ENCODE measurements around the gene FOXI1.

FOXI1 gene

GRCh38 chr5:170057311-170057710 is 48.4 kb upstream of the FOXI1 start:
- H3K27ac ChIP-seq (ENCODE audit: extremely low read depth, low read depth, low read length) = no peak overlapping the region
- TF ChIP-seq, protein P1, sequence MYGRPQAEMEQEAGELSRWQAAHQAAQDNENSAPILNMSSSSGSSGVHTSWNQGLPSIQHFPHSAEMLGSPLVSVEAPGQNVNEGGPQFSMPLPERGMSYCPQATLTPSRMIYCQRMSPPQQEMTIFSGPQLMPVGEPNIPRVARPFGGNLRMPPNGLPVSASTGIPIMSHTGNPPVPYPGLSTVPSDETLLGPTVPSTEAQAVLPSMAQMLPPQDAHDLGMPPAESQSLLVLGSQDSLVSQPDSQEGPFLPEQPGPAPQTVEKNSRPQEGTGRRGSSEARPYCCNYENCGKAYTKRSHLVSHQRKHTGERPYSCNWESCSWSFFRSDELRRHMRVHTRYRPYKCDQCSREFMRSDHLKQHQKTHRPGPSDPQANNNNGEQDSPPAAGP (tag by site-specific recombination; IDR thresholded peaks at IDR 0.05) = no peak
- no peaks in the 10 kb centered on the region for H3K9me3 ChIP-seq (ENCODE audit: control insufficient read depth, insufficient read depth, low read depth, low read length)
- no peaks in the 10 kb centered on the region for H3K4me1 ChIP-seq (ENCODE audit: control insufficient read depth, insufficient read depth, low read length)
- POLR2A ChIA-PET = no interaction called here
- CTCF ChIA-PET = interaction anchor here (0.6 to 5.8 kb wide), 3 partner anchors 14 to 368 kb away, joined by 3 to 46 read pairs (median 4); partner anchors contain the start of gene INSYN2B
- H3K36me3 ChIP-seq (ENCODE audit: control insufficient read depth in 2 of 2, insufficient read depth in 1 of 2, low read length in 2 of 2) = no peaks in the 10 kb centered on the region
- H3K4me3 ChIP-seq (ENCODE audit: low read depth, low read length) = no peak overlapping the region

GRCh38 chr5:170059221-170059620 is 46.5 kb upstream of the FOXI1 start:
- H3K9me3 ChIP-seq (ENCODE audit: control insufficient read depth, insufficient read depth, low read depth, low read length) = no peaks in the 10 kb centered on the region
- H3K4me1 ChIP-seq (ENCODE audit: control insufficient read depth, insufficient read depth, low read length) = no peaks in the 10 kb centered on the region
- H3K27ac ChIP-seq (ENCODE audit: extremely low read depth, low read depth, low read length) = no peak overlapping the region
- POLR2A ChIA-PET = interaction anchor here (0.5 kb wide), 1 partner anchor 318 kb away, joined by 5 read pairs; no protein-coding TSS in a partner anchor
- H3K4me3 ChIP-seq (ENCODE audit: low read depth, low read length) = no peak overlapping the region
- CTCF ChIA-PET = interaction anchor here (1.4 to 5.8 kb wide), 2 partner anchors 12 to 79 kb away, joined by 3 to 46 read pairs; partner anchors contain the start of gene INSYN2B
- TF ChIP-seq ZNF600 (tag by site-specific recombination; IDR thresholded peaks at IDR 0.05) = no peak
- H3K36me3 ChIP-seq (ENCODE audit: control insufficient read depth in 2 of 2, insufficient read depth in 1 of 2, low read length in 2 of 2) = no peaks in the 10 kb centered on the region

- no peak overlapping the region for H3K27ac ChIP-seq (ENCODE audit: extremely low read depth, low read depth, low read length)
- no peaks in the 10 kb centered on the region for H3K36me3 ChIP-seq (ENCODE audit: control insufficient read depth in 2 of 2, insufficient read depth in 1 of 2, low read length in 2 of 2)
- H3K9me3 ChIP-seq (ENCODE audit: control insufficient read depth, insufficient read depth, low read depth, low read length) = no peaks in the 10 kb centered on the region
- CTCF ChIA-PET = interaction anchor here (0.6 to 2.0 kb wide), 4 partner anchors 87 to 639 kb away, joined by 3 to 6 read pairs (median 4); partner anchors contain the start of gene INSYN2B
- POLR2A ChIA-PET = no interaction called here
- H3K4me1 ChIP-seq (ENCODE audit: control insufficient read depth, insufficient read depth, low read length) = peaks cover 4% of the 10 kb centered on the region
- H3K4me3 ChIP-seq (ENCODE audit: low read depth, low read length) = no peak overlapping the region
- TF ChIP-seq ZNF146 (tag by site-specific recombination; IDR thresholded peaks at IDR 0.05) (no peak), ZNF843 (tag by site-specific recombination; IDR thresholded peaks at IDR 0.05) (peak; percentile 59; the same call in 1 of the 2 replicates), ZNF202 (tag by site-specific recombination; IDR thresholded peaks at IDR 0.05; ENCODE audit: borderline replicate concordance) (no peak), BCL11A (tag by site-specific recombination; IDR thresholded peaks at IDR 0.05; ENCODE audit: low read depth) (no peak), OSR2 (tag by site-specific recombination; IDR thresholded peaks at IDR 0.05) (peak; percentile 24; the same call in 1 of the 2 replicates), ZNF629 (tag by site-specific recombination; IDR thresholded peaks at IDR 0.05) (peak; percentile 61), ZNF701 (tag by site-specific recombination; IDR thresholded peaks at IDR 0.05) (no peak), ZNF48 (tag by site-specific recombination; IDR thresholded peaks at IDR 0.05) (no peak), SETDB1 (IDR thresholded peaks at IDR 0.05; ENCODE audit: insufficient read length, low read length) (no peak), ZNF571 (tag by site-specific recombination; IDR thresholded peaks at IDR 0.05) (no peak), ZNF133 (tag by site-specific recombination; IDR thresholded peaks at IDR 0.05) (no peak), ZNF223 (tag by site-specific recombination; IDR thresholded peaks at IDR 0.05) (no peak), ZNF394 (tag by site-specific recombination; IDR thresholded peaks at IDR 0.05; ENCODE audit: borderline replicate concordance) (no peak), RBAK (tag by site-specific recombination; IDR thresholded peaks at IDR 0.05) (no peak), ZNF19 (tag by site-specific recombination; IDR thresholded peaks at IDR 0.05; ENCODE audit: low read depth) (no peak), GLI4 (tag by site-specific recombination; IDR thresholded peaks at IDR 0.05) (no peak), ZNF501 (tag by site-specific recombination; IDR thresholded peaks at IDR 0.05) (no peak), ZSCAN16 (tag by site-specific recombination; IDR thresholded peaks at IDR 0.05) (no peak), TRIM28 (IDR thresholded peaks at IDR 0.05; ENCODE audit: borderline replicate concordance, low read length) (no peak), SP7 (tag by site-specific recombination; IDR thresholded peaks at IDR 0.05) (peak; percentile 32; the same call in 1 of the 2 replicates), ZNF311 (tag by site-specific recombination; IDR thresholded peaks at IDR 0.05; ENCODE audit: borderline replicate concordance) (no peak), ZNF624 (tag by site-specific recombination; IDR thresholded peaks at IDR 0.05) (no peak), ZNF626 (tag by site-specific recombination; IDR thresholded peaks at IDR 0.05) (no peak), GLIS1 (tag by site-specific recombination; IDR thresholded peaks at IDR 0.05) (peak; percentile 42)
- TF ChIP-seq, protein P2, sequence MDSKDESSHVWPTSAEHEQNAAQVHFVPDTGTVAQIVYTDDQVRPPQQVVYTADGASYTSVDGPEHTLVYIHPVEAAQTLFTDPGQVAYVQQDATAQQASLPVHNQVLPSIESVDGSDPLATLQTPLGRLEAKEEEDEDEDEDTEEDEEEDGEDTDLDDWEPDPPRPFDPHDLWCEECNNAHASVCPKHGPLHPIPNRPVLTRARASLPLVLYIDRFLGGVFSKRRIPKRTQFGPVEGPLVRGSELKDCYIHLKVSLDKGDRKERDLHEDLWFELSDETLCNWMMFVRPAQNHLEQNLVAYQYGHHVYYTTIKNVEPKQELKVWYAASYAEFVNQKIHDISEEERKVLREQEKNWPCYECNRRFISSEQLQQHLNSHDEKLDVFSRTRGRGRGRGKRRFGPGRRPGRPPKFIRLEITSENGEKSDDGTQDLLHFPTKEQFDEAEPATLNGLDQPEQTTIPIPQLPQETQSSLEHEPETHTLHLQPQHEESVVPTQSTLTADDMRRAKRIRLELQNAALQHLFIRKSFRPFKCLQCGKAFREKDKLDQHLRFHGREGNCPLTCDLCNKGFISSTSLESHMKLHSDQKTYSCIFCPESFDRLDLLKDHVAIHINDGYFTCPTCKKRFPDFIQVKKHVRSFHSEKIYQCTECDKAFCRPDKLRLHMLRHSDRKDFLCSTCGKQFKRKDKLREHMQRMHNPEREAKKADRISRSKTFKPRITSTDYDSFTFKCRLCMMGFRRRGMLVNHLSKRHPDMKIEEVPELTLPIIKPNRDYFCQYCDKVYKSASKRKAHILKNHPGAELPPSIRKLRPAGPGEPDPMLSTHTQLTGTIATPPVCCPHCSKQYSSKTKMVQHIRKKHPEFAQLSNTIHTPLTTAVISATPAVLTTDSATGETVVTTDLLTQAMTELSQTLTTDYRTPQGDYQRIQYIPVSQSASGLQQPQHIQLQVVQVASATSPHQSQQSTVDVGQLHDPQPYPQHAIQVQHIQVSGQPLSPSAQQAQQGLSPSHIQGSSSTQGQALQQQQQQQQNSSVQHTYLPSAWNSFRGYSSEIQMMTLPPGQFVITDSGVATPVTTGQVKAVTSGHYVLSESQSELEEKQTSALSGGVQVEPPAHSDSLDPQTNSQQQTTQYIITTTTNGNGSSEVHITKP (tag by site-specific recombination; IDR thresholded peaks at IDR 0.05) = no peak
- TF ChIP-seq, protein P3, sequence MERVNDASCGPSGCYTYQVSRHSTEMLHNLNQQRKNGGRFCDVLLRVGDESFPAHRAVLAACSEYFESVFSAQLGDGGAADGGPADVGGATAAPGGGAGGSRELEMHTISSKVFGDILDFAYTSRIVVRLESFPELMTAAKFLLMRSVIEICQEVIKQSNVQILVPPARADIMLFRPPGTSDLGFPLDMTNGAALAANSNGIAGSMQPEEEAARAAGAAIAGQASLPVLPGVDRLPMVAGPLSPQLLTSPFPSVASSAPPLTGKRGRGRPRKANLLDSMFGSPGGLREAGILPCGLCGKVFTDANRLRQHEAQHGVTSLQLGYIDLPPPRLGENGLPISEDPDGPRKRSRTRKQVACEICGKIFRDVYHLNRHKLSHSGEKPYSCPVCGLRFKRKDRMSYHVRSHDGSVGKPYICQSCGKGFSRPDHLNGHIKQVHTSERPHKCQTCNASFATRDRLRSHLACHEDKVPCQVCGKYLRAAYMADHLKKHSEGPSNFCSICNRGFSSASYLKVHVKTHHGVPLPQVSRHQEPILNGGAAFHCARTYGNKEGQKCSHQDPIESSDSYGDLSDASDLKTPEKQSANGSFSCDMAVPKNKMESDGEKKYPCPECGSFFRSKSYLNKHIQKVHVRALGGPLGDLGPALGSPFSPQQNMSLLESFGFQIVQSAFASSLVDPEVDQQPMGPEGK (tag by site-specific recombination; IDR thresholded peaks at IDR 0.05) = no peak
These were observed 38.5 kb upstream of the FOXI1 start for GRCh38 chr5:170067152-170067551.

Data from HEK293 (cell line).